Right cardiac atrium (tissue), 5 donors: ENCODE results near the gene ZYX. TPM values are rescaled to one million over a fixed set of nuclear protein-coding genes. Genes with fewer than 3 reads are reported as not detected.

Source experiments
- ATAC-seq, 2 donors: fragments of 200-7000 bp; cut with Tn5 transposase; one replicate each; pipeline versions ENCODE4 v1.8.0 to v1.9.1; 2020; ENCODE audit warnings: moderate library complexity in 2 of 2, mild to moderate bottlenecking in 1 of 2
- DNase-seq, 3 donors: peaks; one replicate each; pipeline ENCODE4 v3.0.0-alpha.2; 2020
- H3K27ac ChIP-seq: one replicate; pipeline ENCODE4 v1.5.1; 2013; ENCODE audit warnings: mild to moderate bottlenecking, low read length, control low read depth, moderate library complexity
- H3K27me3 ChIP-seq: one replicate; pipeline ENCODE4 v1.6.1; 2013; ENCODE audit not compliant: control insufficient read depth, insufficient read depth
- H3K4me1 ChIP-seq: one replicate; pipeline ENCODE4 v1.6.1; 2013; ENCODE audit warnings: low read length; ENCODE audit not compliant: control insufficient read depth, insufficient read depth
- H3K4me3 ChIP-seq: one replicate; pipeline ENCODE4 v1.5.1; 2013; ENCODE audit warnings: low read length, control low read depth
- H3K9me3 ChIP-seq: one replicate; pipeline ENCODE4 v1.6.1; 2013; ENCODE audit warnings: low read length; ENCODE audit not compliant: control insufficient read depth
- WGBS: extraction: QIAGEN DNeasy Blood & Tissue Kit; methylation state at CpG from one replicate; pipeline ENCODE4 v1.1.7; 2013; 5-methylcytosine and 5-hydroxymethylcytosine counted together
- intact Hi-C, 4 donors: fragments of 100-400 bp; cut with DNase I; formaldehyde crosslinking; loops; one replicate each; pipeline versions ENCODE4 v1.11.0 to v1.14.0; 2022 to 2023
- polyA plus RNA-seq: library from polyadenylated mRNA; stranded (reverse); fragments of 200-250 nt; gene quantifications from one replicate; pipeline ENCODE4 v1.2.3, GENCODE V29; 2013
- total RNA-seq, 4 donors: library from RNA; stranded (reverse); fragmentation: NEBNext Ultra II Directional; extraction: Animal tissue kit (Norgen Biotek cat#: 25700); gene quantifications; one replicate each; pipeline ENCODE4 v1.2.1, GENCODE V29; 2021
- donor health status: healthy with polysubstance abuse.
- donor health status: DM: no; HTN: yes; CAD: no.
- donor health status: DM: no; HTN: no; CAD: no.
- donor health status: DM: no; HTN: yes; CAD: no; lungs with severe emphysema.
- donor health status: DM: yes; HTN: yes; CAD: no.

Gene ZYX
- total and polyA plus RNA-seq, 5 donors: 74.7 to 127 (median 86.1) TPM

DNA sequence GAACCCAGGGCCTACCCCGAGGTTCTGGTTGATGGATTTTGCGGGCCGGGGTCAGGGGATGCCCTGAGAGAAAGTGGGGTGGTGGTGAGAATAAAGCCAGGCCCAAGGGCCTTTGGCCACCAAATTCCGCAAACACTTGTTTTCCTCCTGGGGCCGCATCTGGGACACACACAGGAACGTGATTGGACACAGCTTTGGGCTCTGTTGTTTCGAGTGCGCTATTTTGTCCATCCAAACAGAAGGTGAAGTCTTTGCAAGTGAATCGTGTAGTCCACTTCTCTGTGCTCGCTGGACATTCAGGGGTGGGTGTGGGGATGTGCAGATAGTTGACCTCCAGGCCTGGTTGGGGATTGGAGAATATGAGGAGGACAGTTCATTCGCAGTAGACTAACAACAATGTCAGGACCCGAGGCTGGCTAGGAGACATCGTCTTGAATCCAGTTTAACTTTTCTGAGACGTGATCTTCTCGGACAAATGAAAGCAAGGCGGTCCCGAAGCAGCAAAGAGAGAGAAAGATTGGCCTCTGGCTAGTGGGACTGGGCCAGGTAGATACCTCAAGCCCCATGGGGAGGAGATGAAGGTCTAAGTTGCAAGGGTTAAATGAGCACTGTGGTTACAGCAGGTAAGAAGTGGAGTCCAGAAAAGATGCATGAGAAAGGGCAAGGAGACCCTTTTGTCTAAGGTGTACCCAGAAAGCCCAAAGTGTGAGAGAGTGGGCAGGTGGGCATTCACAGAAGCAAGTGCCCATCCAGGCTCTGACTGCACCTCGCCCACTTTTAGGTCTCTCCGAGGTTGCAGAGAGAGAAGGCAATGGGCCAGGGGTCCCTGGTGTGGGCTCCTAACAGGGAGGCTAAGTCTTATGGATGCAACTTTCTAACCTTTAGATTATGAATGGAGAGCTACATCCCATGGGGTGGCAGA lies 17.9 kb upstream of the ZYX start:
- intact Hi-C loops: no loop called here
- 38% methylated on average over 19 of the region's 19 CpGs for WGBS
- no peaks in the 10 kb centered on the region for H3K9me3 ChIP-seq
- DNase-seq (no peak), ATAC-seq (no peak)
- H3K4me1 ChIP-seq: no peaks in the 10 kb centered on the region
- H3K27ac ChIP-seq: no peak overlapping the region
- H3K4me3 ChIP-seq: peak overlapping the region; percentile 46
- no peaks in the 10 kb centered on the region for H3K27me3 ChIP-seq

DNA sequence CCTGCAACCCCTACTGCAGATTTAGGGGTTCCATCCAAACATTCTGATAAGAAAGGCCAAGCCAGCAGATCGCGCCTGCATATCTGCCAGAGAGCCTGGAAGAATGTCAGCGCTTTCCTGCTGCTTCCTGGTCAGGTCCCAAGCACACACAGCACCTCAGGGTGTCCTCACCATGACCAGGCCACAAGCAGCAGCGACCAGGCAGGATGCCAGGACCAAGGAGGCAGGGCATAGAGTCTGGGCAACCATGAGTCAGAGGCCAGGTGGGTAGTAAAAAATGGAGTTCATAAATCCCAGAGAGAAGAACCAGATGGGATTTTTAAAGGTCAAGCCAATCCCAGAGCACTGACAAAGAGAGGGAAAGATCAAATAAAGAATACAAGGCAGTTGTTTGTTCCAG lies 13.2 kb upstream of the ZYX start:
- intact Hi-C loops: no loop called here
- Histone ChIP-seq H3K27me3 (no peaks in the 10 kb centered on the region), H3K27ac (no peak overlapping the region), H3K9me3 (no peaks in the 10 kb centered on the region), H3K4me1 (no peaks in the 10 kb centered on the region), H3K4me3 (no peak overlapping the region)
- WGBS: 78% methylated on average over 4 of the region's 4 CpGs
- ATAC-seq: peak in 1 of 2 donors; percentile 31
- no peak for DNase-seq

DNA sequence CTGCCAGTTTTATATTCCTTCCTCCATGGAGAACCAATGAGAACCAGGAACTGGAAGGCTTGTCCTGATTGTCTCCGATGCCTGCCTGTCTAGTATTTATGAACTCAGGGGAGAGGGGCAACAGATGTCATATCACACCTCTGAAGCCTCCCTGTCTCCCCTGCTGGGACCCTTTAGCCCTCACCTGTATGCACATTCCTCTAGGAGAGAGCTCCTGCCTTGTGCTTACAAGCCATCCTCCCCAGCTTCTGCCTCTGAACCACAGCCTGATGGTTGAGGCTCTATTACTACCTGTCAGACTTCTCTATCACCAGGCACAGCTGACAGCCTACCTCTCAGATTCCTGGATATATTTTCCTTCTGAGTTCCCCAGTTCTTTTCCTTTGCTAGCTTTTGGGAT lies 12.8 kb upstream of the ZYX start:
- intact Hi-C loops: no loop called here
- Histone ChIP-seq H3K4me1 (no peaks in the 10 kb centered on the region), H3K9me3 (no peaks in the 10 kb centered on the region), H3K4me3 (no peak overlapping the region), H3K27ac (no peak overlapping the region), H3K27me3 (no peaks in the 10 kb centered on the region)
- WGBS: 100% methylated on average over 1 of the region's 1 CpG
- DNase-seq (no peak), ATAC-seq (no peak)

DNA sequence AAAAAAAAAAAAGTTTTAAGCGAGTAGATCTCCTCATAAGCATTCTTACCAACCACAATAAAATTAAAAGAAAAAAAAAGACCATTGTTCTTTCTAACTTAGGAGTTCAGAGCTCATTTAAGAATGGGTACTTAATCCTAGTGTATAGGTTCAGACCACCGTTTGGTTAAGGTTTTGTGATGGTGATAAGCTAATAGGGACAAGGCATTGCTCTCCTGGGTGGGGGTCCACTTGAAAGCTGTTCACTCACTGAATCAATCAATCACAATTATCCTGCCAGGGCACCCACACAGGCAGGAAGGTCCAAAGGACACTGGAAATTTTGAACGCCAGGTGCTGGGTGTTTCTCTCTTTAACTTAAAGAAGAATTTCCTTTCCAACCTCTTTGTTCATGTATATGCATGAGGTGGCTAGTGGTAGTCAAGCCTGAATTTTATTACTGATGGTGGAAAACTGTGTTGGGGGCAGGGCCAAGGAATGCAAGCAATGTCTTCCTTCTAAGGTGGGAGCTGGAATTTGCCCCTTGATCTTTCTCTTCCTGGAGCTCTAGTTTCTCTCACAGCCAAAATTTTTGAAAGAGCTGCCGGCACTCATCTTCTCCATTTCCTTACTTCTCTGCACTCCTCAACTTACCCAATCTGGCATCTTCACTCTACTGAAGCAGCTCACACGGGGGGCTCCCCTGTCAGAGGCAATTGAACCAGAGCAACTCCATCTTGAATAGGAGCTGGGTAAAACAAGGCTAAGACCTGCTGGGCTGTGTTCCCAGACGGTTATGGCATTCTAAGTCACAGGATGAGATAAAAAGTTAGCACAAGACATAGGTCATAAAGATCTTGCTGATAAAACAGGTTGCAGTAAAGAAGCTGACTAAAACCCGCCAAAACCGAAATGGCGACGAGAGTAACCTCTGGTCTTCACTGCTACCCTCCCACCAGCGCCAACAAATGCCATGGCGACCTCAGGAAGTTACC lies 11.2 kb upstream of the ZYX start:
- Histone ChIP-seq H3K4me1 (no peaks in the 10 kb centered on the region), H3K4me3 (no peak overlapping the region), H3K27ac (no peak overlapping the region), H3K9me3 (no peaks in the 10 kb centered on the region), H3K27me3 (no peaks in the 10 kb centered on the region)
- intact Hi-C loops: no loop called here
- ATAC-seq (no peak), DNase-seq (no peak)
- 85% methylated on average over 12 of the region's 12 CpGs for WGBS

DNA sequence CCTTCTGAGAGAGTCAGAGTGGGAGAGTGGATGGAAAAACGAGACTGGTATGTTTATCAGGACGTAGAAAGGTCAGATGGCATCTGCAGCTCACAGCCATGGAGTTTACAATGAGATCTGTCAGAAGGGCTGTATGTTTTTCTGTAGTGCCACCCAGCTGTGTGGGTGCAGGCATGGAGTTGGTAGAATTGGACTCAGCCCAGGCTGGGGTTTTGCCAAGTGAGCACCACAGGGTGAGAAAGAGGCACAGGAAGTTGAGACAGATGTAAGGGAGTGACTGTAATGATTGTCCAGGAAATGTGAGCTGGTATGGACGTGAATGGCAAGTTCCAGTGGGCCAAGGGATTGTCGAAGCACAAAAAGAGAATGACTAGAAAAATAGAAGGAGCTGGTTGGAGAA lies 9.1 kb upstream of the ZYX start:
- intact Hi-C loops: no loop called here
- no peak overlapping the region for H3K27ac ChIP-seq
- H3K4me1 ChIP-seq: no peaks in the 10 kb centered on the region
- DNase-seq (peak in 2 of 3 donors; percentile 79), ATAC-seq (peak; percentile 52 to 61)
- 36% methylated on average over 4 of the region's 4 CpGs for WGBS
- no peaks in the 10 kb centered on the region for H3K27me3 ChIP-seq
- no peaks in the 10 kb centered on the region for H3K9me3 ChIP-seq
- H3K4me3 ChIP-seq: no peak overlapping the region

DNA sequence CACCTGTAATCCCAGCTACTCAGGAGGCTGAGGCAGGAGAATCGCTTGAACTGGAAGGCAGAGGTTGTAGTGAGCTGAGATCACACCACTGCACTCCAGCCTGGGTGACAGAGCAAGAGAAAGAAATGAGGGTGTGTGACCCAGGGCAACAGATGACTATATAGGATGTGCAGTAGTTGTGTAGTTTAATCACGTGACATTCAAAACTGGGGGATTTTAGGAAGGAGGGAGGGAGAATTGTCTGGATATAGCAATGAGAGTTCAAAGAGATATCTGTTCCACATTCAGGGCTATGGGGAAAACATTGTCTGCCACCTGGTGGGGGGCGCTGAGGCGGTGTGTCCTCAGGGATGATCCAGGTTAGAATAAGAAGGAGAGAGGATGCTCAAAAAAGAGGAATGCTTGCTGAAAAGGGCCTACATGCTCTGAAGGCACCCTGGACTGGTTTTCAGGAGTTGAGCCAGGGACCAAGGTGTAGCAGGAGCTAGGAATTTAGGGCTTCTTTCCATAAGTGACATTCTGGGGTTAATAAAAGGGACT lies 7.8 kb upstream of the ZYX start:
- H3K27me3 ChIP-seq: no peaks in the 10 kb centered on the region
- 90% methylated on average over 4 of the region's 4 CpGs for WGBS
- intact Hi-C loops: no loop called here
- H3K27ac ChIP-seq: no peak overlapping the region
- no peaks in the 10 kb centered on the region for H3K4me1 ChIP-seq
- no peaks in the 10 kb centered on the region for H3K9me3 ChIP-seq
- H3K4me3 ChIP-seq: no peak overlapping the region
- ATAC-seq (no peak), DNase-seq (no peak)

DNA sequence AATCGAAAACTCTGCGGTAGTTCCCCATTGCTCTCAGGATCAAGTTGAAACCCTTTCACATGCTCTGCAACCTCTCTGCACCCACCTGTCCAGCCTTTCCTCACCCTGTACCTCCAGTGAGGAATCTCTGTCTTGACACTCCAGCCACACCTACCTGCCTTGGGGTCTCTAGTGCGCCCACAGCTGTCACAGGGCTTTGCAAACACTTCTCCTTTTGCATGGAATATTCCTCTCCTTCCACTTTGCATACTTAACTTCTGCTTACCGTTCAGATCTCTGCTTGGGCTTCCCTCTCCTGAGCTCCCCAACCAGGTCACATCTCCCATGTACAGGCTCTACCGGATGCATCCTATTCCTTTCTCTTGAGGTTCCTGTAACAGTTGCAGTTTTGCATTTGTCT lies 6.6 kb upstream of the ZYX start:
- DNase-seq: no peak
- H3K4me3 ChIP-seq: no peak overlapping the region
- H3K27ac ChIP-seq: no peak overlapping the region
- intact Hi-C loops: no loop called here
- no peaks in the 10 kb centered on the region for H3K27me3 ChIP-seq
- no peaks in the 10 kb centered on the region for H3K9me3 ChIP-seq
- 73% methylated on average over 5 of the region's 5 CpGs for WGBS
- no peaks in the 10 kb centered on the region for H3K4me1 ChIP-seq
- ATAC-seq: no peak

DNA sequence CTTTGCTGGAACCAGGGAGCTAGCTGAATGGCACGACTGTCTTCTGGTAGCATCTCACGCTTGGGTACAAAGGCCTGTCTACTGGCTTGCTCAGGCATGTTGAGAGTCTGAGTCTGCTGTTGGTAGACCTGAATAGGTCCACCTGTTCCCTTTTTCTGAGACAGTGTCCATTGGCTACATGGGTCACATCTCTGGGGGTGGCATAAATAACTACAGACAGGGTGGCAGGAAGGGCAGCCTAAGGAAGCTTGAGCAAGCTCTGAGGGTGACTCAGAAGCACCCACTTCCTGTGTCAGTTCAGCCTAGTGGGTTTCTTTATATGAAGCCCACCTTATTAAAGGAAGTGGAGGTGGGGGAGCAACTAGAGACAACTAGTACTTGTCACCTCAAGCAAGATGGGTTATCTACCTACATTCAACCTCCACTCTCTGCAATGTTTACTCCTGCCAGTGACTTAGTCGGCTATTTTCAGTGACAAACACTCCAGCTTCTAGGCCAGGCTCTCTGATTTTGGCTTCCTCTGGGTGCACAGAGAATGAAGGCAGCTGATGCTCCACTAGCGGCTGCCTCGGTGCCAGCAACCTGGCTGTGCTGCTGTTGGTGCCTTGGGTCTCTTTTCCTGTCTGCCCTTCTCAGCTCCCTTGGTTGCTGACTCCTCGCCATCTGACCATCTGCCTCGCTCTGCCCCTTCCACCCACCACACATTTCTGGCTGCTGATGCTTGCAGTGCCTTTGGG lies 5.7 kb upstream of the ZYX start:
- intact Hi-C loops: loop anchor here in 1 of 4 donors (5.0 kb wide), 1 partner anchor 37 kb away; no protein-coding TSS in a partner anchor
- 83% methylated on average over 7 of the region's 7 CpGs for WGBS
- ATAC-seq: no peak
- H3K4me3 ChIP-seq: no peak overlapping the region
- no peaks in the 10 kb centered on the region for H3K27me3 ChIP-seq
- peak overlapping the region; percentile 12 for H3K27ac ChIP-seq
- peak in 1 of 3 donors; percentile 40 for DNase-seq
- H3K9me3 ChIP-seq: no peaks in the 10 kb centered on the region
- no peaks in the 10 kb centered on the region for H3K4me1 ChIP-seq

DNA sequence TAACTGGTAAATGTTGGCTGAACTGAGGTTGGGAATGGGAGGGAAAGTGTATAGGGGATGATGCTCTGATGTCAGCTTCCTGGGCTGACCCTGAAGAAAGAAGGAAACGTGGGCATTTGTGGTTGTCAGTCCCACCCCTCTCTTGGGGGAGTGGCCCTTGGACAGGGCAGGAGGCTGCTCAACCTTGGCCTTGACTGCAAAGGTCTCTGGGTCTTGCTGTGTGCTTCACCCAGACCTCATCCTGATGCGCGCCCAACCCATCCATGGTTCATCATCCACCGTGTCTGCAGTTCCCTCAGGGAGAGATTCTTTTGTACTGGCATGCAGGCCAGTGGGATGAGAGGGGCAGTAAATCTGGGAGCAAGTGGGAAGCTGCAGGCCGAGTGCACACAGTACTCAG lies 4.7 kb upstream of the ZYX start:
- H3K4me1 ChIP-seq: no peaks in the 10 kb centered on the region
- 72% methylated on average over 5 of the region's 5 CpGs for WGBS

DNA sequence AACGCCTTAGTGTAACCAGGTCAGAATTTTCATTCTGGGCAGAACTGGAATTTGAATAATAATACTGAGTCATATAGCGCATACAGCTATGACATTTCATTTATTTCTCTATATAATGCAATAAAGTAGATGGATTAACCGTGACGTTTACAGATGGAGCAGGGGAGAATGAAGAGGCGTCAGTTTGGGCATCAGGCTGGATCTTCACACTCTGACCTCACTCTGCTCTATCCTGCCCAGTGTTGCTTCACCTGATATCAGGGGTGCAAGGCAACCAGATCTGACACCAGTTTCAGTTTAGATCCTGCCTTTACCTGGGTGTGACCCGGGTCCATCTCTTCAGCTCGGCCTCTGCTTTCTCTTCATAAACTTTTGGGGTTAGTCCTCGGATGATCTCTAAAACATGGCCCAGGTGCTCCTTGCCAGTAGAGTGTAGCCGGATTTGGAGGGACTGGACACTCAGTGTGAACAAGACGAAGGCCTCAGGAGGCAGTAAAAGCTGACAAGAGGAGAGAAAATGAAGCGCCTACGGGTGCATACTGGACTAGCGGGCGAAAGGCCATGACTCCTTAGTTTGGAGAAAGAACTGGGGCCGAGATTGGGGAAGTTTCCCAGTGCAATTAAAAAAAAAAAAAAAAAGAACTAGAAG lies 1.4 kb upstream of the ZYX start:
- Histone ChIP-seq H3K27ac (peak overlapping the region; percentile 88), H3K4me3 (peak overlapping the region; percentile 60), H3K4me1 (peaks cover 13% of the 10 kb centered on the region), H3K27me3 (no peaks in the 10 kb centered on the region), H3K9me3 (no peaks in the 10 kb centered on the region)
- WGBS: 28% methylated on average over 15 of the region's 15 CpGs
- intact Hi-C loops: loop anchor here in 1 of 4 donors (5.0 to 10.0 kb wide), 2 partner anchors 33 to 115 kb away; partner anchors contain the start of gene GSTK1
- no peak for DNase-seq
- ATAC-seq: no peak

More for the DNA sequence above, 4.7 kb upstream of the ZYX start:
- DNase-seq: peak in 1 of 3 donors; percentile 56
- H3K27ac ChIP-seq: no peak overlapping the region
- no peaks in the 10 kb centered on the region for H3K9me3 ChIP-seq
- no peak overlapping the region for H3K4me3 ChIP-seq
- no peak for ATAC-seq
- intact Hi-C loops: loop anchor here in 1 of 4 donors (5.0 kb wide), 1 partner anchor 36 kb away; no protein-coding TSS in a partner anchor
- H3K27me3 ChIP-seq: no peaks in the 10 kb centered on the region
